ENCODE results near the gene OPRM1.

Gene OPRM1

DNA sequence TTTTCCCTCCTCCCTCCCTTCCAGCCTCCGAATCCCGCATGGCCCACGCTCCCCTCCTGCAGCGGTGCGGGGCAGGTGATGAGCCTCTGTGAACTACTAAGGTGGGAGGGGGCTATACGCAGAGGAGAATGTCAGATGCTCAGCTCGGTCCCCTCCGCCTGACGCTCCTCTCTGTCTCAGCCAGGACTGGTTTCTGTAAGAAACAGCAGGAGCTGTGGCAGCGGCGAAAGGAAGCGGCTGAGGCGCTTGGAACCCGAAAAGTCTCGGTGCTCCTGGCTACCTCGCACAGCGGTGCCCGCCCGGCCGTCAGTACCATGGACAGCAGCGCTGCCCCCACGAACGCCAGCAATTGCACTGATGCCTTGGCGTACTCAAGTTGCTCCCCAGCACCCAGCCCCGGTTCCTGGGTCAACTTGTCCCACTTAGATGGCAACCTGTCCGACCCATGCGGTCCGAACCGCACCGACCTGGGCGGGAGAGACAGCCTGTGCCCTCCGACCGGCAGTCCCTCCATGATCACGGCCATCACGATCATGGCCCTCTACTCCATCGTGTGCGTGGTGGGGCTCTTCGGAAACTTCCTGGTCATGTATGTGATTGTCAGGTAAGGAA, at the start of gene OPRM1:
TSS of gene OPRM1 (plus strand) at position 10 of the 612 bp plus-strand sequence. CDS start at position 315, 305 bp downstream.
- TF ChIP-seq POLR2A (IDR thresholded peaks at IDR 0.05; ENCODE audit: low read depth, low read length) = no peak
- FAIRE-seq (no peak), DNase-seq (ENCODE audit: insufficient read length, low spot score) (no peak)

- TF ChIP-seq POLR2A (IDR thresholded peaks at IDR 0.05; ENCODE audit: low read depth, low read length) = no peak
- DNase-seq (ENCODE audit: insufficient read length, low spot score) (no peak), FAIRE-seq (no peak)
These were observed 49.1 kb upstream of the OPRM1 start for GRCh38 chr6:153989989-153990388.

- DNase-seq (ENCODE audit: insufficient read length, low spot score) = no peak
- no peak for FAIRE-seq
- TF ChIP-seq POLR2A (IDR thresholded peaks at IDR 0.05; ENCODE audit: low read depth, low read length) = no peak
These were observed 45.0 kb upstream of the OPRM1 start for GRCh38 chr6:153994004-153994403.

- no peak for FAIRE-seq
- TF ChIP-seq POLR2A (IDR thresholded peaks at IDR 0.05; ENCODE audit: low read depth, low read length) = no peak
These were observed 44.2 kb upstream of the OPRM1 start for GRCh38 chr6:153994811-153995210.

GRCh38 chr6:153997221-153997620, 41.8 kb upstream of the OPRM1 start:
- DNase-seq (ENCODE audit: insufficient read length, low spot score) = no peak

More at GRCh38 chr6:153994811-153995210, 44.2 kb upstream of the OPRM1 start:
- no peak for DNase-seq (ENCODE audit: insufficient read length, low spot score)

GRCh38 chr6:154001494-154002285, 37.4 kb upstream of the OPRM1 start:
- FAIRE-seq (no peak), DNase-seq (ENCODE audit: insufficient read length, low spot score) (no peak)
- no peak for TF ChIP-seq POLR2A (IDR thresholded peaks at IDR 0.05; ENCODE audit: low read depth, low read length)

More at GRCh38 chr6:153997221-153997620, 41.8 kb upstream of the OPRM1 start:
- TF ChIP-seq POLR2A (IDR thresholded peaks at IDR 0.05; ENCODE audit: low read depth, low read length) = no peak
- no peak for FAIRE-seq

DNA sequence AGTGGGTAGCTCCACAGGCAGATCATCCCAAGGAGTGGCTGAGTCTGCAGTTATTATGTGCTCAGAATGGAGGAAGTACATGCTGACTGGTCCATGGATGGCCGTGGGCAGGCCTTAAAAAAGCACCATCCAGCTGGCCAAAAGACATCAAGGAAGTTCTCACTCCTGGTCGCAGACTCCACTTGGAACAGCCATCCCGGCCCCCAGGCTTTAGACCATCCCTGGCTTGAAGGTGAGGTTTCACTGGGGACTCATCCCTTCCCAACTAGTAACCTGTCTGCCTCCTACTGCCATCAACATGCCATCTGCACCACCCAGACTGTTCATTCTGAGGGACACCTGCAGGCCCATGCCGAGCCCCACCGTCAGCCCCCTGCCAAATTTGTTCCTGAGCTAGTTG, 36.1 kb upstream of the OPRM1 start:
- TF ChIP-seq POLR2A (IDR thresholded peaks at IDR 0.05; ENCODE audit: low read depth, low read length) = no peak
- no peak for FAIRE-seq

GRCh38 chr6:154010371-154010770, 28.7 kb upstream of the OPRM1 start:
- no peak for TF ChIP-seq POLR2A (IDR thresholded peaks at IDR 0.05; ENCODE audit: low read depth, low read length)
- FAIRE-seq (no peak), DNase-seq (ENCODE audit: insufficient read length, low spot score) (no peak)

More for the DNA sequence above, 36.1 kb upstream of the OPRM1 start:
- DNase-seq (ENCODE audit: insufficient read length, low spot score) = no peak

- no peak for FAIRE-seq
- no peak for DNase-seq (ENCODE audit: insufficient read length, low spot score)
- no peak for TF ChIP-seq POLR2A (IDR thresholded peaks at IDR 0.05; ENCODE audit: low read depth, low read length)
These were observed 26.2 kb upstream of the OPRM1 start for GRCh38 chr6:154012852-154013251.

DNA sequence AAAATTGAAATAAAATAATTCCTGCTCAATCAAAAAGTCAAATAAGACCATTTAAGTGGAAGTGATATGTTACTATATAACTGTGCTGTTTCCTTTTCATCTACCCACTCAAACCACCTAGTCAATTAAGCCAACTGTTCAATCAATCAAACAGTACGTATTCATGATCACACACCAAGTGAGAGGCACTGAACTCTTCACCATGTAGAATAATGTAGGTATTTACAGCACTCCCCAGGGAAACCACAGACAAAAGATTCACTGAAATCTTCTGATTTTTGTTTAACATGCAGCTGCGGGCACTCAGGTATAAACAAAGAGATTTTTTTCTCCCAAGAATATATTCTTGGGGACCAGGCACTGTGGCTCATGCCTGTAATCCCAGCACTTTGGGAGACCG, 21.3 kb upstream of the OPRM1 start:
- TF ChIP-seq POLR2A (IDR thresholded peaks at IDR 0.05; ENCODE audit: low read depth, low read length) = no peak
- FAIRE-seq (no peak), DNase-seq (ENCODE audit: insufficient read length, low spot score) (no peak)

- no peak for TF ChIP-seq POLR2A (IDR thresholded peaks at IDR 0.05; ENCODE audit: low read depth, low read length)
- DNase-seq (ENCODE audit: insufficient read length, low spot score) (no peak), FAIRE-seq (no peak)
These were observed 8.4 kb upstream of the OPRM1 start for GRCh38 chr6:154030646-154031045.

- FAIRE-seq = no peak
- DNase-seq (ENCODE audit: insufficient read length, low spot score) = no peak
- TF ChIP-seq POLR2A (IDR thresholded peaks at IDR 0.05; ENCODE audit: low read depth, low read length) = no peak
These were observed 2.0 kb downstream of the OPRM1 start for GRCh38 chr6:154041001-154041400.

DNA sequence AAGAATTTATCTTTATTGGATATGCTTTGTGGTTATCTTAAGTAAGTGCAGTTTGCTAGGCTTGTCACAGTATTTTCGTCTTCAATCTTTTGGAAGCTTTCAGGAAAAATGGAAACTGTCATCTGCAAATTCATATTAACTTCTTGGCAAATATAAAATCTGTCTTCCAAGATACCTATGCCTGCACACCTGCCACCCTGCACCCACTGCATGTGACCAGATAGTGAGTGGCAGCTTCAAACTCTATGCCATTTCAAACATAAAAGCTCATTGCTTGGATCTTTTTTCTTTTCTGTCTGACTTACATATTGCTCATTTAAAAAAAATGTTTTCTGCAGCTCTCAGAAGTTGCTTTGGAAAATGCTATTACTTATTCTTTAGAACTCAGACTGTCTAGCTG, 14.1 kb downstream of the OPRM1 start:
- FAIRE-seq (no peak), DNase-seq (ENCODE audit: insufficient read length, low spot score) (no peak)
- no peak for TF ChIP-seq POLR2A (IDR thresholded peaks at IDR 0.05; ENCODE audit: low read depth, low read length)

DNA sequence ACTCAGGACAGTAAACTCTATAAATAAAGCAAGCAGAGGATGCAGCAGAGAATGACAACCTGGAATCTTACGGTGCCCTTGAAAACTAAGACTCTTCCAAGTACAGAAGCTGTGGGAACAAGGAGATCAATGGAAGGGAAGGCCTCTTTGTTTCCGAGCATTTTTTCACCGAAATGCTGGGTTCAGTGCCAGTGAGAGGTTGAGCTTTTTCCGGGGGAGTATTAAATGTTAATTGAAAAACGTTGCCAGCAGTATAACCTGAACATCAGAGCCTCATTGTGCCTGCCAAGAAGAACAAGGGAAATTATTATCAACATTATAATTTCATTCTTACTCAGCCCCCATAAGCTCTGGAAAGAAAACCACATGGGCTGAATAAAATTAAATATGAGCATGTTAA, 17.5 kb downstream of the OPRM1 start:
- DNase-seq (ENCODE audit: insufficient read length, low spot score) = no peak
- TF ChIP-seq POLR2A (IDR thresholded peaks at IDR 0.05; ENCODE audit: low read depth, low read length) = no peak
- no peak for FAIRE-seq

DNA sequence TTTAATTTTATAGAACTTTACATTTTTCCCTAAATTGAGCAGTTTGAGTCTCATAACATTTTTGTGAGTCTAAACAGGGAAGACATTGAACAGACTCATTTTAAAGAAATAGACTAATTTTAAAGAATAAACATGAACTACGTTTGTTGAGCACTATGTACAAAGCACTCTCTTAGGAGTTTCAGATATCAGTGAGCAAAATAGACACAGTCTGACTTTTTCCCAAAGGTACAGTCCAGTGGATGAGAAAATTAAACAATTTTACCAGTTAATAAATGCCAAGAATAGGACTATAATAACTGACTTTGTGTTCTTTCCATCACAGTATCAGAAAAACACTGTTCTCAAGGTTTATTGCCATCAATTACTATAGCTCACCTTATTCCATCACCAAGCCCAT, 18.1 kb downstream of the OPRM1 start:
- FAIRE-seq (no peak), DNase-seq (ENCODE audit: insufficient read length, low spot score) (no peak)
- TF ChIP-seq POLR2A (IDR thresholded peaks at IDR 0.05; ENCODE audit: low read depth, low read length) = no peak
